ENCODE measurements around the gene AFAP1. TPM values are rescaled to one million over a fixed set of nuclear protein-coding genes. Genes with fewer than 3 reads are reported as not detected.

AFAP1 gene
- total and polyA plus RNA-seq, 2 donors (not counting 3 experiments of a cell fraction or from before 2014, with no cell fraction given), result 32.3 to 103 TPM

DNA sequence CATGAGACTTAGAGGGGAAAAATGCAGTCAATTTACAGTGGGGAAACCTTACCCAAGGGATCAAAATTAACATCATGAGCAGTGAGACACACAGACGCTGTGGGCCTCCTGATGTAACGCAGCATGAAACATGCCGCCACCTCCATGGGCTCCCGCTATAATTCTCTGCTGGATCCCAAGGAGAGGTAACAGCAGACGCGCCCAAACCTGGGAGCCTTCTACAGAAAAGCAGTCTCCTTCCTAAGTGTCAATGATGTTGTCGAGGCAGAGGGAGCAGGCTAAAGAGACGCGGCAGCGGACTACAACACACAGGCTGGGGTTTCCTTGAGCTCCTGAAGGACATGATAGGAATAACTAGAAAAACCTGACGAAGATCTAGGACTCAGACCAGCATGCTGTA is 142.3 kb downstream of the AFAP1 start:
- POLR2A ChIA-PET, result no interaction called here
- Histone ChIP-seq H3K9me1 (replicated peaks; ENCODE audit: control insufficient read depth, extremely low read depth, insufficient read depth, low read length) (no peaks in the 10 kb centered on the region), H3K9me3 (replicated peaks; ENCODE audit: control insufficient read depth, insufficient read depth, low read length) (no peaks in the 10 kb centered on the region), H2AFZ (ENCODE audit: low read depth, low read length) (no peak overlapping the region), H3K27ac (ENCODE audit: insufficient read depth, low read depth, low read length) (no peak overlapping the region), H3K79me2 (ENCODE audit: control insufficient read depth, insufficient read depth, low read length) (peaks cover 35% of the 10 kb centered on the region), H3K4me1 (ENCODE audit: control insufficient read depth, extremely low read depth, insufficient read depth, low read length) (peaks cover 20% of the 10 kb centered on the region), H3K4me2 (ENCODE audit: insufficient read depth, low read length) (no peak overlapping the region), H3K9ac (replicated peaks; ENCODE audit: extremely low read depth, insufficient read depth, low read length) (no peak overlapping the region), H3K36me3 (ENCODE audit: control insufficient read depth in 2 of 2, extremely low read depth in 1 of 2, insufficient read depth in 2 of 2, low read length in 2 of 2) (peaks cover 39% of the 10 kb centered on the region in 2 experiments), H3K4me3 (replicated peaks in 1 of 3; ENCODE audit: insufficient read depth in 1 of 3, low read depth in 1 of 3, low read length in 3 of 3) (no peak overlapping the region), H4K20me1 (replicated peaks; ENCODE audit: control insufficient read depth, extremely low read depth, insufficient read depth, low read length) (no peaks in the 10 kb centered on the region), H3K27me3 (ENCODE audit: control insufficient read depth in 2 of 2, insufficient read depth in 2 of 2, low read length in 2 of 2) (no peaks in the 10 kb centered on the region)
- no peak for FAIRE-seq
- CTCF ChIA-PET, result no interaction called here
- DNase-seq (ENCODE audit: low read depth, low spot score), result no peak
- BruUV-seq (replicated peaks), result no TSS peak
- TF ChIP-seq FOS (IDR thresholded peaks at IDR 0.05; ENCODE audit: borderline replicate concordance, insufficient read depth, low read length) (no peak), EZH2 (IDR thresholded peaks at IDR 0.05; ENCODE audit: borderline replicate concordance, low read depth, low read length, severe bottlenecking) (no peak), POLR2AphosphoS5 (IDR thresholded peaks at IDR 0.05; ENCODE audit: insufficient read depth, low read depth, low read length) (no peak), JUN (IDR thresholded peaks at IDR 0.05; ENCODE audit: borderline replicate concordance, insufficient read depth, insufficient read length, low read depth) (no peak)
- intact Hi-C loops (cut with micrococcal nuclease) (no loop called here), dilution Hi-C loops (cut with MboI; ENCODE audit: extremely low pct_ligation_motif_present, low sequenced_read_pairs) (no loop called here)

DNA sequence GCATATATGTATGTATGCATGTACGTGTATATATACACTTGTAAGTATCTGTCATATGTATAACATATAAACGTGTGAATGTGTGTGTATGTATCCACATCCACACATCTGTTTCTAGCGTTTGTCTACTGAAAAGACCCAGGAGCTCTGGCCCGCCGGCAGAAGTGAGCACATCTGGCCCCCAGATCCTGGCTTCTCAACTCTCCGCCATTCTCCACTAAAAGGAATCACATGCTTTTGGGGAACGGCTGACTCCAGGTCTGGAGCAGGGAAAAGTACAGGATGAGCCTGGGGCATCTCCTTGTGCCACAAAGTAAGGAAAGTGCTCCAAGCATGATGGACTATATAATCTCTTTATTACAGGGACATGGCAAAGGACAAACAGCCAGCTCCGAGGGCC is 143.7 kb downstream of the AFAP1 start:
- no TSS peak for BruUV-seq (replicated peaks)
- TF ChIP-seq MAX (IDR thresholded peaks at IDR 0.05; ENCODE audit: insufficient read depth, insufficient read length) (no peak), GATA2 (IDR thresholded peaks at IDR 0.05; ENCODE audit: insufficient read depth, insufficient read length, low read depth, low read length) (no peak), EZH2 (IDR thresholded peaks at IDR 0.05; ENCODE audit: borderline replicate concordance, low read depth, low read length, severe bottlenecking) (no peak), FOS (IDR thresholded peaks at IDR 0.05; ENCODE audit: borderline replicate concordance, insufficient read depth, low read length) (no peak), POLR2A (IDR thresholded peaks at IDR 0.05; ENCODE audit: low read depth, low read length) (no peak), MYC (IDR thresholded peaks at IDR 0.05; ENCODE audit: low read depth, low read length) (no peak), JUN (IDR thresholded peaks at IDR 0.05; ENCODE audit: borderline replicate concordance, insufficient read depth, insufficient read length, low read depth) (no peak), CTCF (IDR thresholded peaks at IDR 0.05; ENCODE audit: extremely low read depth in 1 of 2, insufficient read depth in 1 of 2, low read depth in 1 of 2, low read length in 2 of 2) (no peak), POLR2AphosphoS5 (IDR thresholded peaks at IDR 0.05; ENCODE audit: insufficient read depth, low read depth, low read length) (no peak)
- CTCF ChIA-PET, result interaction anchor here (5.4 kb wide), 1 partner anchor 9 kb away, joined by 46 read pairs; no protein-coding TSS in a partner anchor
- no peak for DNase-seq (ENCODE audit: low read depth, low spot score)
- H3K79me2 ChIP-seq (ENCODE audit: control insufficient read depth, insufficient read depth, low read length), result peaks cover 41% of the 10 kb centered on the region
- H3K4me2 ChIP-seq (ENCODE audit: insufficient read depth, low read length), result no peak overlapping the region
- H2AFZ ChIP-seq (ENCODE audit: low read depth, low read length), result no peak overlapping the region
- H4K20me1 ChIP-seq (replicated peaks; ENCODE audit: control insufficient read depth, extremely low read depth, insufficient read depth, low read length), result no peaks in the 10 kb centered on the region
- no peak overlapping the region for H3K27ac ChIP-seq (ENCODE audit: insufficient read depth, low read depth, low read length)
- POLR2A ChIA-PET, result no interaction called here
- no peaks in the 10 kb centered on the region for H3K27me3 ChIP-seq (ENCODE audit: control insufficient read depth in 2 of 2, insufficient read depth in 2 of 2, low read length in 2 of 2)
- H3K4me1 ChIP-seq (ENCODE audit: control insufficient read depth, extremely low read depth, insufficient read depth, low read length), result peaks cover 16% of the 10 kb centered on the region
- no peak overlapping the region for H3K4me3 ChIP-seq (replicated peaks in 1 of 3; ENCODE audit: insufficient read depth in 1 of 3, low read depth in 1 of 3, low read length in 3 of 3)
- dilution Hi-C loops (cut with MboI; ENCODE audit: extremely low pct_ligation_motif_present, low sequenced_read_pairs), result no loop called here
- no peak overlapping the region for H3K9ac ChIP-seq (replicated peaks; ENCODE audit: extremely low read depth, insufficient read depth, low read length)
- FAIRE-seq, result no peak
- no peaks in the 10 kb centered on the region for H3K9me3 ChIP-seq (replicated peaks; ENCODE audit: control insufficient read depth, insufficient read depth, low read length)
- H3K9me1 ChIP-seq (replicated peaks; ENCODE audit: control insufficient read depth, extremely low read depth, insufficient read depth, low read length), result no peaks in the 10 kb centered on the region
- H3K36me3 ChIP-seq (ENCODE audit: control insufficient read depth in 2 of 2, extremely low read depth in 1 of 2, insufficient read depth in 2 of 2, low read length in 2 of 2), result peaks cover 47% of the 10 kb centered on the region in 2 experiments
- intact Hi-C loops (cut with micrococcal nuclease), result no loop called here
